Raji (cell line): ENCODE results near the gene OR7A17.

Experiments used
- POLR2A ChIP-seq: IDR thresholded peaks from 2 replicates; pipeline ENCODE4 v1.6.1; 2011; ENCODE audit warnings: low read depth, low read length, control low read depth; ENCODE audit not compliant: insufficient read depth

OR7A17 gene

DNA sequence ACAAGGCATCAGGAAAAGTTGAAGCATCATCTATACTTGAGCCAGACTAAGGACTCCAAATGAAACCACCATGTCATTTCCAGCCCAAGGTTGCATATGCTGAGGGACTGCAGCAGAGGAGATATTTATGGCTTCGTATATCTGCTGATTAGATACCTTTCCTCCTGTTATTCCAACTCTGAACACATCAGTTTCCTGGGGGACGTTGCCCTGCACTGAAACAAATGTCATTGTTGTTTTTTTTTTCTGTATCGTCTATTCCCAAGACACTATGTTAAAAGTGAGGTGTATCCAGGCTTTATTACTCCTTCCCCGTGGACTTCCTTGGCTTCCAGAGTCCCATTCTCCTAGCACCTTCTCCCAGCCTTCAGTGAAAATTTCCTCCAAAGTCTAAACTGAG lies at the start of gene OR7A17:
TSS of gene OR7A17 (minus strand) at position 101 of the 400 bp plus-strand sequence. CDS start 4,777 bp downstream, outside the sequence.
- no peak for TF ChIP-seq POLR2A

DNA sequence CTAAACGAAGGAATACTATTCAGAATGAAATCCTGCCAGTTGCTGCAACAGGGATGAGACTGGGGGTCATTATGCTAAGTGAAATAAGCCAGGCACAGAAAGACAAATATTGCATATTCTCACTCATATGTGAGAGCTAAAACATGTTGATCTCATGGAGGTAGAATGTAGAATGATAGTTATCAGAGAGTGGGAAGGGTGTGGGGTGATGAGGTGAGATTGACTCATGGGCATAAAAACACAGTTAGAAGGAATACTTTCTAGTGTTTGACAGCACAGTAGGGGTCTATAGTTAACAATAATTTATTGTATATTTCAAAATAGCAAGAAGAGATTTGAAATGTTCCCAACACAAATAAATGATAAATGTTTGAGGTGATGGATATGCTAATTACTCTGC lies 47.6 kb upstream of the OR7A17 start:
- TF ChIP-seq POLR2A: no peak

DNA sequence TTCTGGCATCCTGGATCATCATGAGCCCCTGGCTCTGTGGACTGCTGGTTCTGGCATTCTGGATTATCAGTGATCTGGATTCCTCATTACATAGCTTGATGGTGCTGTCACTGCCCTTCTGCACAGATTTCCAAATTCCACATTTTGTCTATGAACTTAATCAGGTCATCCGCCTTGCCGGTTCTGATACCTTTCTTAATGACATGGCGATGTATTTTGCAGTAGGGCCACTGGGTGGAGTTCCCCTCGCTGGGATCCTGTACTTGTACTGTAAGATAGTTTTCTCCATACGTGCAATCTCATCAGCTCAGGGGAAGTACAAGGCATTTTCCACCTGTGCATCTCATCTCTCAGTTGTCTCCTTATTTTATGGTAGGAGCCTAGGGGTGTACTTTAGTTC lies 30.9 kb upstream of the OR7A17 start:
- TF ChIP-seq POLR2A: no peak

DNA sequence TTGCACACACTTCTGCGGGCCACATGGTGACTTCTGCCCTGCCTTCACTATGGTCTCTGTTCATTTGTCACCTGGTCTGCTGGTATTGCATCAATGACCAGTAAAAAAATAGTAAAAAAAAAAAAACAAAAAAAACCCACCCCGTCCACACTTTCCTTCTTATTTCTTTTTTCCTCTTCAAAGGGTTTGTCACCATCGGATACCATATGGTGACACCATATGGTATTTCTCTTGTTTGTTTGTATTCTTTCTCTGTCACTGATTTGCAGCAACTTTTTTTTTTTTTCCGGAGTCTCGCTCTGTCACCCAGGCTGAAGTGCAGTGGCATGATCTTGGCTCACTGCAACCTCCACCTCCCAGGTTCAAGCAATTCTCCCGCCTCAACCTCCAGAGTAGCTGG lies 29.2 kb upstream of the OR7A17 start:
- TF ChIP-seq POLR2A: no peak

DNA sequence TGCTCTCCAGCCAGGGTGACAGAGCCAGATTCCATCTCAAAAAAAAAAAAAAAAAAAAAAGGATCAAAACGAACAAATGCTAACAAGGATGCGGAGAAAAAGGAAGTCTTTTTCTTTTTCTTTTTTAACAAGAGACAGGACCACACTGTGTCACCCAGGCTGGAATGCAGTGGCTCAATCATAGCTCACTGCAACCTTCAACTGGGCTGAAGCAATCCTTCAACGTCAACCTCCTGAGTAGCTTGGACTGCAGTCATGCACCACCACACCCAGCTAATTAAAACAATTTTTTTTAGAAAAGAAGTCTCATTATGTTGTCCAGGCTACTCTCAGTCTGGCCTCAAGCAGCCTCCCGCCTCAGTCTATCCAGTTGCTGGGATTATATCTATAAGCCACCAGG lies 20.8 kb upstream of the OR7A17 start:
- no peak for TF ChIP-seq POLR2A

DNA sequence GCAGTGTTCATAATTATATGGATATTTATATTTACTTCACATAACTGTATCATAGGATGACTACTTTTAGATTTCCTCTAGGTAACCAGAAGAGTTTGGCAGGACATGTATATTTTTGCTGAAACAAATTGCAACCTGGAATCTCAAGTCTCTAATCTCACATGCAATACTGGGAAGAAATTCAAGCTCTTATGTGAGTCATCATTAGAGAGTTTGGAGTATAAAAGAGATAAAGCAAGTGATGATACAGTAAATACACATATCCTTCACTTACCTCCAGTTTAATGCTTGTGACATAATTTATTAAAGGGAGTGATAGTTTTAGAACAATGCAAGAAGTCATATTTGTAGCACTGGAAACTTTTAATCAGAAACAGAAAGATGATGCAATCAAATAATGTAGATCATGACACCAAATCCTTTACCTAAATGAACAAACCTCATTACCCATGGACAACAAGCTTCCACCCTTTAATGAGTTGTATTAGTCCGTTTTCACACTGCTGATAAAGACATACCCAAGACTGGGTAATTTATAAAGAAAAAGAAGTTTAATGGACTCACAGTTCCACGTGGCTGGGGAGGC lies 15.8 kb upstream of the OR7A17 start:
- no peak for TF ChIP-seq POLR2A

DNA sequence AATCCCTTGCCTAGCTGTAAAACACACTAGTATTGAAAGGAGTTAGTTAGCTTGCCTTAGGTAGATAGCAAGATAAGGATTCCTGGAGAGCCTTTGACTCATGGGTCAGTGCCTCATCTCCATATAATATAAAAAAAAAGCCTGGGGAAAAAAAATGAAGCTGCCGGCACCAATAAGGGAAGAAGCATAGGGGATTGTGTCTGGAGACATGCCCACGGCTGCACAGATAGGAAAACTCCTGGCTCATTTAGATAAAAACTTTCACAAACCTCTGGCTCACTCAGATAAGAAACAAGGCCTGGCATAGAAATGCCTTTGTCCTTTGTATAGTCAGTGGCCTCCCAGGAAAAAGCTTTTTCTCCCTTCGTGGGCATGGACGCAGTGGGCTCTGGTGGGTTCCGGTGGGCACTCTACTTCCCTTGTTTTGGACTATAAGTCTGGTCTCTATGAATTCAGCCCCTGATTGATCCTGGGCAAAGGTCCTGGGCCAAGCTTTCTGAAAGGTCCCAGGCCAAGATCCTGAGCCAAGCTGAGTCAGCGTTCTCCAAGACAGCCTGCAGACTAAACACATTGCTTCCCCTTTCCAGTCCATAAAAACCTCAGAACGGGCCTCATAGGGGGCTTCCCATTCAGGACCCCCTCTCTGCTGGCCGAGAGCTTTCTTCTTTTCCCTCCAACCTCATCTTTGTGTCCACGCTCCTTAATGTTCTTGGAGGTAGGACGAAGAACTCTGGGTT lies 4.9 kb upstream of the OR7A17 start:
- no peak for TF ChIP-seq POLR2A

DNA sequence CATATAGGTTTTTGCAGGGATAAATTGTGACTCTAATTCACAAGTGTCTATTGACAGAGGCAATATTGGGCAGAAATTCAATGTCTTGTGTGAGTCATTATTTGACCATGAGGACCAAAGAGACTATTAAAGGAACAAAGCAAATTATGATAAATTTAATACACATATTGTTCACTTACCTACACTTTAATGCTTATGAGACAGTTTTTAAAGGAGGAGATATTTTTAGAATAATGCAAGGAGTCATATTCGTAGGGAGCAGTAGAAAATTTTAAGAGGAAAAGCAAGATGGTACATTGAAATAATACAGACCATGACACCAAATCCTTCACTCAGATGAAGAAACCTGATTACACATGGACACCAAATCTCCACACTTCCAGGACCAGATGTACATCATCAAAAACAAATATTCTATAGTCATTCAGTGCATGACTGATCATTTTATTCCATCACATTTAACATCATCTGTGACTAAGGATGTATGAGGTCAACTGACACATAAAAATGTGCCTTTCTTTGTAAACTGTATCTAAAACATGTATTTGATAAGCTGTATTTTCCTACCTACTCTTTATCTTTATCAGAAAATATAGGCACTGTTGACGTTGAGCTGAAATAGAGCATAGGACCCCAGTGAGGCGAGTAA lies 4.2 kb upstream of the OR7A17 start:
- no peak for TF ChIP-seq POLR2A

DNA sequence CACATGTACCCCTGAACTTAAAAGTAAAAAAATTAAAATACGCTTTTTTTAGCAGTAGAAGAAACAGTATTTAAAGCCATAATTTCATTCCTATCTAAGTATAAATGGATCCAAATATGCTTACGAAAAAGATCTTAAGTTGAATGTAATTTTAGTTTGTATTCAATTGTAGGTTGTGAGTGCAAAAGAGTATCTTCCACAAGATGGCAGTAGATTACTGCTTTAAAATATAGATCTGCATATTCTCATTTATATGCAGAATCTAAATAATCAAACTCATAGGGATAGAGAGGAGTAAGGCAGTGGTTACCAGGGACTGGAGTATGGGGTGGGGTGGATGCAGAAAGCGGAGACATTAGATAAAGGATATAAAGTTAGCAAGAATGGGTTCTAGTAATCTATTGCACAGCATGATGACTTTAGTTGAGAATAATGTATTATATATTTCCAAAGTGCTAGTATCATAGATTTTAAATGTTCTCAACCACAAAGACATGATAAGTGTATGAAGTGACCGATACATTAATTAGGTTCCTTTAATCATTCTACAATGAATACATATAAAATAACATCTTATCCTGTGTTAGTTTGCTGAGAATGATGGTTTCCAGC lies 14.2 kb downstream of the OR7A17 start:
- no peak for TF ChIP-seq POLR2A

DNA sequence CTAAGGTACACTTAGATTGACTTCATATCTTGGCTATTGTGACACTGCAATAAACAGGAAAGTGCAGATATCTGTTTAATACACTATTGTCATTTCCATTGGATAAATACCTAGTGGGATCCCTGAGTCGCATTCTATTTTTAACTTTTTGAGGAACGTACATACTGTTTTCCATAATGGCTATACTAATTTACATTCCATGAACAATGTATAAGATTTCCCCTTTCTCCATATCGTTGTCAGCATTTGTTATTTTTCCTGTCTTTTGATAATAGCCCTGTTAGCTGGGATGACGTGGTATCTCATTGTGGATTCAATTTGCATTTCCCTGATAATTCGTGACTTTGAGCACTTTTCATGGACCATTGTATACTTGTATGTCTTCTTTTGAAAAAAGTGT lies 17.4 kb downstream of the OR7A17 start:
- TF ChIP-seq POLR2A: no peak

DNA sequence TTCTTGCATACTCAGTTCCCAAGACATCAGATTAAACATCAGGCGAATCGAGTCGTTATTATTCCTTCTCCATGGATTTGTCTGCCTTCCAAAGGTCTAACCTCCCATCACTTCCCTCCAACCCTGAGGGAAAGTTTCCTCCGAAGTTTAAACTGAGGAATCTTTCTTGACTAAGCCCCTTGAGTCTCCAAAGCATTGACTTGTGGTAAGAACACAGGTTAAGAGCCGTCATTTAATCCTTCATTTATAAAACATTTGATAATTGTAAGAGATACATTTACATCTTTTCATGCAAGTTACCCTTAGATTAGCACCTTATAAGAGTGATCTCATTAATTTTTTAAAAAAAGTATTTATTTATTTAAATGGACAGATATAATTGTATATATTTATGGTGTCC lies 37.1 kb downstream of the OR7A17 start, which contains the start of gene OR7A10:
TSS of gene OR7A10 (minus strand) at position 101 of the 400 bp plus-strand sequence. CDS start 7,045 bp downstream, outside the sequence.
- no peak for TF ChIP-seq POLR2A

DNA sequence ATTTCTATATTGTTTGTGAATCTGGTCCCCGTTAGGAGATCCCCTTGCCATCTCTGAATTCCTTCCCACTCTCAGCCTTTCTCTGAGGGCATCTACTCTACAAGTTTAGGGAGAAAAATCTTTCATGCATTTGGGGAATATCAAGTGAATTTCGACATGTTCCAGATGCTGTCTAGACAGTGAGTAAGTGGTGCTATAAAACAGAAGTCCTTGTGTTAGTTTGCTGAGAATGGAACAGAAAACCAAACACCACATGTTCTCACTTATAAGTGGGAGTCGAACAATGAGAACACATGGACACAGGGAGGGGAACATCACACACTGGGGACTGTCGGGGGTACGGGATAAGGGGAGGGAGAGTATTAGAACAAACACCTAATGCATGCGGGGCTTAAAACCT lies 42.4 kb downstream of the OR7A17 start:
- no peak for TF ChIP-seq POLR2A

DNA sequence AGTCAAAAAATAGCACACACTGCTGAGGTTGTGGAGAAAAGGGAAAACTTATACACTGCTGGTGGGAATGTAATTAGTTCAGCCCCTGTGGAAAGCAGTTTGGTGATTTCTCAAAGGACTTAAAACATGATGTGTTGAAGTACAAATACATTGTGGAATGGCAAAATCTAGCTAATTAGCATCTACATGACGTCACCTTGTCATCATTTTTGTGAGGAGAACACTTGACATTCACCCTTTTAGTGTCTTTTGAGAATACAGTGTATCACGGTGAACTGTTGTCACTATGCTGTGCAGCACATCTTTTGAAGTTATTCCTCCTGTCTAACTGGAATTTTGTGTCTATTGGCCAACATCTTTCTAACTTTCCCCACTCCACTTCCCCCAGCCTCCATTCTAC lies 42.8 kb downstream of the OR7A17 start:
- no peak for TF ChIP-seq POLR2A

DNA sequence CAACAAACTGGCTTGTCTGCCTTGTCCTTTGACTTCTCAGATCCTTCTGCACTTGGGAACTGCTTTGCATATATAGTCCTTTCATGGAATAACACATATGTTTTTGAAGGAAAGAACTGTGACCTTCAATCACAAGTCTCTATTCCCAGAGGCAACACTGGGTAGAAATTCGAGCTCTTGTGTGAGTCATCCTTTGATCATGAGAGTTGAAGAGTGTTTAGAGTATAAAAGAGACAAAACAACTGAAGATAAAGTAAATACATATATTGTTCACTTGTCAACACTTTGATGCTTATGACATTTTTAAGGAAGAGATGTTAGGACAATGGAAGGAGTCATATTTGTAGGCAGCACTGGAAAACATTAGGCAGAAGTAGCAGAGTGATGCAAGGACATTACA lies 45.7 kb downstream of the OR7A17 start:
- TF ChIP-seq POLR2A: no peak

DNA sequence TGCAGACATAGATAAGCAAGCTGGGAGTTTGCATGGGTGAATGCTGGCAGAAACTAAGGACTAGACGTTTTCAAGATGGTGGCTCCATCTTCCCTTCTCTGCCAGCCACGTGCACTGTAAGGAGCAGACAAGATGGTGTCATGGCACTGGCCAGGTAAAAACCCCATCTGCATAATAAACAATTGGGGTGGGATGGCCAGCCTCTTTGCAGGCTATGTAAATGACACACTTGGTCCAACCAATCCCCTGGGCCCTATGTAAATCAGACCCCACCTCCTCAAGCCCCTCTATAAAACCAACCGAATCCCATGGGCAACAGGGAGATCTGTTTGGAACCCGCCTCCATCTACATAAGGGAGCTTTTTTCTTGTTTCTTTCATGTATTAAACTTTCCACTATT lies 48.5 kb downstream of the OR7A17 start:
- no peak for TF ChIP-seq POLR2A

DNA sequence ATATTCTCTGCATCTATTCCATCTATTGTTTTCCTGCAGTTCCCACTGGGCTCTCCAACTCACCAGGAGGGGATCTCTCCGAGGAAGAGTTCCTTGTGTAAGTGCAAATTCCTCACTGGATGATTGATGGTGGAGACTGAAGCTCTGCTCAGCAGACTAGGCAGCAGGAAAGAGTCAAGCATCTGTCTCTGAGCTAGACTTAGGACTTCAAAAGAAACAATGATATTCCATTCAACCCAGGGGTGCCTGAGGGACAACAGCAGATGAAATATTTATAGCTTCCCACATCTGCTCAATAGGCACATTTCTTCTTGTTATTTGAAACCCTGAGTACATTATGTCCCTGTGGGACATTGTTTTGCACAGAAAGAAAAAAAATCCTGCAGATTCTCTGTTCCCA lies 50.9 kb downstream of the OR7A17 start, which contains the start of the genes OR7A5 and OR7C1:
TSS of gene OR7A5 (minus strand) at position 175 of the 400 bp plus-strand sequence. CDS start 6,944 bp downstream, outside the sequence.
TSS of gene OR7C1 (minus strand) at position 175 of the 400 bp plus-strand sequence. CDS start 35,049 bp downstream, outside the sequence.
- TF ChIP-seq POLR2A: no peak
